PC-3 (cell line): ENCODE results near the gene CDK2. TPM values are rescaled to one million over a fixed set of nuclear protein-coding genes. Genes with fewer than 3 reads are reported as not detected.

Experiments
- ATAC-seq: fragments of 200-7000 bp; cut with Tn5 transposase; 2 replicates; pipeline ENCODE4 v1.9.1; 2020; ENCODE audit warnings: mild to moderate bottlenecking, moderate library complexity
- BruUV-seq: library from RNA; stranded (reverse); fragments of 400-500 nt; replicated peaks from 2 replicates; lab custom pipeline; 2021; lab: Mats Ljungman, UMichigan
- CTCF ChIA-PET: fragments of 300-600 bp; sonication (Branson Sonifier 250); formaldehyde crosslinking; loops from one replicate; lab custom pipeline; 2022; ENCODE audit warnings: antibody characterized with exemption; lab: Charles Lee
- POLR2A ChIA-PET: fragments of 300-600 bp; sonication (Branson Sonifier 250); formaldehyde crosslinking; loops from one replicate; lab custom pipeline; 2022; ENCODE audit warnings: antibody characterized with exemption; ENCODE audit not compliant: unreplicated experiment; lab: Charles Lee
- DNase-seq: peaks from one replicate; pipeline ENCODE4 v3.0.0-alpha.2; 2015
- H2AFZ ChIP-seq: fragments of 300-600 bp; sonication (generic); 2 replicates; pipeline ENCODE4 v1.6.0; 2016; ENCODE audit warnings: antibody characterized with exemption, low read length
- H3F3A ChIP-seq: fragments of 300-600 bp; sonication (generic); one replicate; pipeline ENCODE4 v1.6.0; 2017; ENCODE audit warnings: antibody characterized with exemption, low read length, control low read depth, mild to moderate bottlenecking; ENCODE audit not compliant: unreplicated experiment
- H3K27ac ChIP-seq: fragments of 300-600 bp; sonication (generic); 2 replicates; pipeline ENCODE4 v1.5.1; 2016; ENCODE audit warnings: mild to moderate bottlenecking, low read length
- H3K27me3 ChIP-seq: fragments of 300-600 bp; sonication (generic); 2 replicates; pipeline ENCODE4 v1.6.1; 2016; ENCODE audit warnings: low read length, mixed read lengths
- H3K36me3 ChIP-seq: fragments of 300-600 bp; sonication (generic); 2 replicates; pipeline ENCODE4 v1.6.1; 2016; ENCODE audit warnings: low read depth, mixed run types, low read length, mixed read lengths
- H3K4me1 ChIP-seq: fragments of 300-600 bp; sonication (generic); 2 replicates; pipeline ENCODE4 v1.5.1; 2016; ENCODE audit warnings: low read length; ENCODE audit not compliant: insufficient read depth
- H3K4me2 ChIP-seq: fragments of 300-600 bp; sonication (generic); 2 replicates; pipeline ENCODE4 v1.6.0; 2016; ENCODE audit warnings: low read length
- H3K4me3 ChIP-seq: fragments of 300-600 bp; sonication (generic); 2 replicates; pipeline ENCODE4 v1.5.1; 2016; ENCODE audit warnings: mild to moderate bottlenecking, low read length, mixed read lengths
- H3K79me2 ChIP-seq: fragments of 300-600 bp; sonication (generic); 2 replicates; pipeline ENCODE4 v1.6.1; 2017; ENCODE audit warnings: low read length, mixed read lengths
- H3K9ac ChIP-seq: fragments of 300-600 bp; sonication (generic); 2 replicates; pipeline ENCODE4 v1.6.0; 2016; ENCODE audit warnings: mild to moderate bottlenecking, low read length
- H3K9me2 ChIP-seq: fragments of 300-600 bp; sonication (generic); replicated peaks from 2 replicates; pipeline ENCODE4 v1.6.1; 2016; ENCODE audit warnings: mixed run types, low read length, mixed read lengths
- H3K9me3 ChIP-seq: fragments of 300-600 bp; sonication (generic); 2 replicates; pipeline ENCODE4 v1.6.1; 2016; ENCODE audit warnings: low read length, mixed read lengths
- H4K20me1 ChIP-seq: fragments of 300-600 bp; sonication (generic); 2 replicates; pipeline ENCODE4 v1.6.1; 2016; ENCODE audit warnings: low read length, mixed read lengths
- CTCF ChIP-seq: fragments of 300-600 bp; sonication (generic); conservative IDR thresholded peaks from 2 replicates; pipeline ENCODE4 v1.5.1; 2017; ENCODE audit warnings: antibody characterized with exemption, low read depth, mild to moderate bottlenecking, low read length
- EZH2 ChIP-seq: fragments of 300-600 bp; sonication (generic); IDR thresholded peaks from one replicate; pipeline ENCODE4 v1.6.1; 2017; ENCODE audit warnings: antibody characterized with exemption, mild to moderate bottlenecking, low read length; ENCODE audit not compliant: unreplicated experiment
- EZH2phosphoT487 ChIP-seq: fragments of 300-600 bp; sonication (generic); IDR thresholded peaks from 2 replicates; pipeline ENCODE4 v1.6.1; 2018; ENCODE audit warnings: mild to moderate bottlenecking, antibody characterized with exemption, low read length, borderline replicate concordance
- intact Hi-C: fragments of 100-400 bp; cut with micrococcal nuclease; formaldehyde crosslinking; loops from 2 replicates; pipeline ENCODE4 v1.9.0; 2023
- total RNA-seq: library from RNA; depleted of rRNA; stranded (reverse); fragments of >200 nt; gene quantifications from 2 replicates; pipeline ENCODE4 v1.2.3, GENCODE V29; 2014

The CDK2 gene
- total RNA-seq, 1 experiment from 2014 or later, result 63.0 TPM

DNA sequence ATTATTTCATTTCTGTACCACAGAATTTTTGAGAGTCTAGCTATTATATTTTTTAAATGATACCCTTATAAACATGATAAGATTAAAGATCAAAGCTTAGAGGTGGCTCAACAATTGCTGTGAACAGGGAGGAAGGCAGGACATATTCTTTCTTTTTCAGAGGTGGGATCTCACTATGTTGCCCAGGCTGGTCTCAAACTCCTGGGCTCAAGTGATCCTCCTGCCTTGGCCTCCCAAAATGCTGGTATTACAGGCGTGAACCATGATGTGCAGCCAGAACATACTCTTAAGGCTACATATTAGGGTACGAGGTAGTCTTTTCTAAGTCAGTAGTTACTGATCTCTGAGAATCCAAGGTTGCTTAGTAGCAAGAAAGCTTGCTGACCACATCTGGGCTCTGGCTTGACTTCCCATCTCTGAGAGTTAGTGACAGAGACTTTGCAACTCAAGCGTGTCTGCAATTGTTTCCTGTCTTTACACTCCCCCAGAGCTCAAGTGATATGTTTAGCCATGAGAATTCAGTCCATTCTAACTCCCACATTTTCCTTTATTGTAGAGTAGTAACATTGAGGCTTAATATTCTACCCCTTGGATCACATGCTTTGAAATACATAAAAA, 15.8 kb downstream of the CDK2 start:
- TF ChIP-seq CTCF (no peak), EZH2 (no peak), EZH2phosphoT487 (no peak)
- peaks cover 4% of the 10 kb centered on the region; the same call in 1 of the 2 replicates for H3K36me3 ChIP-seq
- intact Hi-C loops, result loop anchor here (1.0 kb wide), 1 partner anchor 8 kb away; the partner anchor contains the start of gene RAB5B

DNA sequence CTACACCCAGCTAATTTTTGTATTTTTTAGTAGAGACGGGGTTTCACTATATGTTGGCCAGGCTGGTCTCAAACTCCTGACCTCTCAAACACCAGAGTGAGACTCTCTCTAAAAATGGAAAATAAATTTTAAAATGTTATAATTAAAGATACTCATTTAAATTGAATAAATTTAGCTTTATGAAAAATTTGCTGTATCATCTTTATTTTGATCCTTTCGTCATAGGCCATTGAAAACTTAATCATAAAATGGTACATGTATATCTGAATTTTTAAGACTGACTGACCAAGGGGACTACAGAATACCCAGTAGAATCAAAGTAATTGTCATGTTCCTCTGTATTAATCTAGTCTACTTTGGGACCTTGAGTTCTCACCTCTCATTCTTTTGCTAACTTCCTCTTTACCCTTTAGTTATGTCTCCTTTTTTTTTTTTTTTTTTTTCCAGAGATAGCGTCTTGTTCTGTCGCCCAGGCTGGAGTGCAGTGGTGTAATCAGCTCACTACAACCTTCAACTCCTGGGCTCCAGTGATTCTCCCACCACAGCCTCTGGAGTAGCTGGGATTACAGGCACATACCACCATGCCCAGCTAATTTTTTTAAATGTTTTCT, 16.7 kb downstream of the CDK2 start:
- intact Hi-C loops, result no loop called here
- ChIA-PET CTCF (no interaction called here), POLR2A (no interaction called here)
- ATAC-seq, result no peak
- no peak overlapping the region for H3K4me2 ChIP-seq
- H3K27ac ChIP-seq, result no peak overlapping the region
- no peaks in the 10 kb centered on the region for H4K20me1 ChIP-seq
- no peaks in the 10 kb centered on the region for H3K27me3 ChIP-seq
- H3K4me3 ChIP-seq, result no peak overlapping the region
- H3K9ac ChIP-seq, result no peak overlapping the region
- H3F3A ChIP-seq, result no peaks in the 10 kb centered on the region
- H3K79me2 ChIP-seq, result peaks cover 12% of the 10 kb centered on the region; the same call in 1 of the 2 replicates
- TF ChIP-seq EZH2phosphoT487 (no peak), EZH2 (no peak), CTCF (no peak)
- H3K4me1 ChIP-seq, result peaks cover 6% of the 10 kb centered on the region; the same call in 1 of the 2 replicates
- H2AFZ ChIP-seq, result no peak overlapping the region
- H3K9me3 ChIP-seq, result no peaks in the 10 kb centered on the region
- no peaks in the 10 kb centered on the region for H3K9me2 ChIP-seq
- DNase-seq, result no peak
- H3K36me3 ChIP-seq, result peaks cover 4% of the 10 kb centered on the region; the same call in 1 of the 2 replicates
- no TSS peak for BruUV-seq

More for the DNA sequence above, 15.8 kb downstream of the CDK2 start:
- CTCF ChIA-PET, result no interaction called here
- Histone ChIP-seq H3F3A (no peaks in the 10 kb centered on the region), H4K20me1 (no peaks in the 10 kb centered on the region), H2AFZ (no peak overlapping the region), H3K4me2 (no peak overlapping the region), H3K27me3 (no peaks in the 10 kb centered on the region), H3K9ac (no peak overlapping the region), H3K4me1 (peaks cover 6% of the 10 kb centered on the region; the same call in 1 of the 2 replicates), H3K79me2 (peaks cover 18% of the 10 kb centered on the region; the same call in 1 of the 2 replicates), H3K9me2 (no peaks in the 10 kb centered on the region), H3K4me3 (no peak overlapping the region), H3K9me3 (no peaks in the 10 kb centered on the region), H3K27ac (no peak overlapping the region)
- POLR2A ChIA-PET, result no interaction called here
- DNase-seq, result no peak
- no TSS peak for BruUV-seq
- no peak for ATAC-seq

DNA sequence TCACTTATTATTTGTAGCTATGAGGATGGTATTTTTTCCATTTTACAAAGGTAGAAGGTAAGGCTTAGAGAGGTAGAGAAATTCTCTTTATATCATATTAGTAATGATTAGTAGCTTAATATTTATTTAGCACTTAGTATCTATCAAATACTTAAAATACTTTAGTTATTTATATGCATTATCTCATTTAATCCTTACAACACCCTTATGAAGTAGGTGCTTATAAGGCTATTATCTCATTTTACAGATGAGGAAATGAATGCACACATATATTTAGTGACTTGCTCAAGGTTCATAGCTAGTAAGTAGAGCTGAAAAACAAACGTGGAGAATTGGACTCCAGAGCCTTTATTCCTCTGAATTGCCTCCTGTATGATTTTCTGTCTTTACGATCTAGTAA, 18.2 kb downstream of the CDK2 start:
- Histone ChIP-seq H3K4me1 (peaks cover 6% of the 10 kb centered on the region; the same call in 1 of the 2 replicates), H3K9me3 (no peaks in the 10 kb centered on the region), H3K27ac (no peak overlapping the region), H2AFZ (no peak overlapping the region), H3K9ac (no peak overlapping the region), H3K36me3 (peaks cover 8% of the 10 kb centered on the region; the same call in 1 of the 2 replicates), H3K4me2 (no peak overlapping the region), H3K27me3 (no peaks in the 10 kb centered on the region), H4K20me1 (no peaks in the 10 kb centered on the region), H3K79me2 (0 out of 2 replicates have a peak, but pooled peaks cover 4% of the 10 kb centered on the region), H3F3A (no peaks in the 10 kb centered on the region), H3K4me3 (no peak overlapping the region), H3K9me2 (no peaks in the 10 kb centered on the region)
- no peak for ATAC-seq
- DNase-seq, result no peak
- BruUV-seq, result no TSS peak
- ChIA-PET CTCF (no interaction called here), POLR2A (no interaction called here)
- intact Hi-C loops, result no loop called here
- TF ChIP-seq EZH2 (no peak), EZH2phosphoT487 (no peak), CTCF (no peak)
